Stimulated activated CD8-positive, alpha-beta memory T cell treated with anti-CD3 and anti-CD28 coated beads, Interleukin-7, amount 100 ng/mL, for 48 hours (primary cell): ENCODE measurements around the gene GBF1.
A peak's percentile ranks its signal among the peaks of the same experiment; 100 is the strongest.

ENCODE experiments used
- DNase-seq, 2 donors: peaks; one replicate each; pipeline ENCODE4 v3.0.0-alpha.2; 2020; ENCODE audit warnings: low read depth in 1 of 2; ENCODE audit errors: extremely low read depth in 1 of 2

The GBF1 gene

GRCh38 chr10:102420714-102421506, 175.6 kb downstream of the GBF1 start, which contains the start of gene FBXL15:
Gene FBXL15, plus strand, starts transcription at chr10:102420836. Its CDS starts 294 bp downstream, at chr10:102421130.
- DNase-seq = peak; percentile 91 to 94

- no peak for DNase-seq
These were observed 176.1 kb downstream of the GBF1 start for GRCh38 chr10:102421507-102421756.

- no peak for DNase-seq
These were observed 176.6 kb downstream of the GBF1 start for GRCh38 chr10:102421757-102422512.

GRCh38 chr10:102422545-102423129, 177.3 kb downstream of the GBF1 start:
- no peak for DNase-seq

- no peak for DNase-seq
These were observed 178.1 kb downstream of the GBF1 start for GRCh38 chr10:102423372-102423968.

GRCh38 chr10:102424145-102424544, 178.8 kb downstream of the GBF1 start:
- DNase-seq = no peak

GRCh38 chr10:102424916-102425315, 179.6 kb downstream of the GBF1 start:
- DNase-seq = no peak

GRCh38 chr10:102425444-102425843, 180.1 kb downstream of the GBF1 start:
- DNase-seq = no peak

GRCh38 chr10:102426803-102427287, 181.5 kb downstream of the GBF1 start:
- DNase-seq = no peak

GRCh38 chr10:102429468-102429867, 184.1 kb downstream of the GBF1 start:
- DNase-seq = no peak

- no peak for DNase-seq
These were observed 186.3 kb downstream of the GBF1 start for GRCh38 chr10:102431452-102432124.
